ENCODE results near the gene CLEC4D.
"Not testable (repeated sequence)": the region's sequence is repeated elsewhere in the genome, so short reads cannot be mapped to it uniquely, and the experiment has no call there.

CLEC4D gene

GRCh38 chr12:8547645-8548044, 34.3 kb downstream of the CLEC4D start:
- in situ Hi-C loops (cut with HindIII; ENCODE audit: low pct_unique_long_range_greater_than_20kb, low sequenced_read_pairs): no loop called here
- TF ChIP-seq JUND (IDR thresholded peaks at IDR 0.05; ENCODE audit: low read depth): no peak
- DNase-seq (ENCODE audit: low read depth in 1 of 2, low spot score in 1 of 2): no peak

- no peak for TF ChIP-seq JUND (IDR thresholded peaks at IDR 0.05; ENCODE audit: low read depth)
- in situ Hi-C loops (cut with HindIII; ENCODE audit: low pct_unique_long_range_greater_than_20kb, low sequenced_read_pairs): no loop called here
- DNase-seq (ENCODE audit: low read depth in 1 of 2, low spot score in 1 of 2): no peak
Measured at GRCh38 chr12:8548192-8548591, 34.9 kb downstream of the CLEC4D start.

- no peak for DNase-seq (ENCODE audit: low read depth in 1 of 2, low spot score in 1 of 2)
- no peak for TF ChIP-seq JUND (IDR thresholded peaks at IDR 0.05; ENCODE audit: low read depth)
- in situ Hi-C loops (cut with HindIII; ENCODE audit: low pct_unique_long_range_greater_than_20kb, low sequenced_read_pairs): no loop called here
Measured at GRCh38 chr12:8549381-8549780, 36.1 kb downstream of the CLEC4D start.

GRCh38 chr12:8553088-8553627, 39.9 kb downstream of the CLEC4D start:
- TF ChIP-seq JUND (IDR thresholded peaks at IDR 0.05; ENCODE audit: low read depth): no peak
- no peak for DNase-seq (ENCODE audit: low read depth in 1 of 2, low spot score in 1 of 2)
- in situ Hi-C loops (cut with HindIII; ENCODE audit: low pct_unique_long_range_greater_than_20kb, low sequenced_read_pairs): no loop called here

- no peak for DNase-seq (ENCODE audit: low read depth in 1 of 2, low spot score in 1 of 2)
- no peak for TF ChIP-seq JUND (IDR thresholded peaks at IDR 0.05; ENCODE audit: low read depth)
- in situ Hi-C loops (cut with HindIII; ENCODE audit: low pct_unique_long_range_greater_than_20kb, low sequenced_read_pairs): no loop called here
Measured at GRCh38 chr12:8554451-8555195, 41.3 kb downstream of the CLEC4D start.

- no peak for DNase-seq (ENCODE audit: low read depth in 1 of 2, low spot score in 1 of 2)
- in situ Hi-C loops (cut with HindIII; ENCODE audit: low pct_unique_long_range_greater_than_20kb, low sequenced_read_pairs): no loop called here
- no peak for TF ChIP-seq JUND (IDR thresholded peaks at IDR 0.05; ENCODE audit: low read depth)
Measured at GRCh38 chr12:8556531-8557097, 43.3 kb downstream of the CLEC4D start.

GRCh38 chr12:8559676-8560075, 46.4 kb downstream of the CLEC4D start:
- TF ChIP-seq JUND (IDR thresholded peaks at IDR 0.05; ENCODE audit: low read depth): no peak
- in situ Hi-C loops (cut with HindIII; ENCODE audit: low pct_unique_long_range_greater_than_20kb, low sequenced_read_pairs): no loop called here
- DNase-seq (ENCODE audit: low read depth in 1 of 2, low spot score in 1 of 2): no peak

GRCh38 chr12:8561011-8561410, 47.7 kb downstream of the CLEC4D start:
- no peak for TF ChIP-seq JUND (IDR thresholded peaks at IDR 0.05; ENCODE audit: low read depth)
- DNase-seq (ENCODE audit: low read depth in 1 of 2, low spot score in 1 of 2): no peak
- in situ Hi-C loops (cut with HindIII; ENCODE audit: low pct_unique_long_range_greater_than_20kb, low sequenced_read_pairs): no loop called here

GRCh38 chr12:8562310-8562709, 49.0 kb downstream of the CLEC4D start:
- in situ Hi-C loops (cut with HindIII; ENCODE audit: low pct_unique_long_range_greater_than_20kb, low sequenced_read_pairs): no loop called here
- no peak for DNase-seq (ENCODE audit: low read depth in 1 of 2, low spot score in 1 of 2)

GRCh38 chr12:8563356-8563755, 50.1 kb downstream of the CLEC4D start:
- no peak for TF ChIP-seq JUND (IDR thresholded peaks at IDR 0.05; ENCODE audit: low read depth)
- in situ Hi-C loops (cut with HindIII; ENCODE audit: low pct_unique_long_range_greater_than_20kb, low sequenced_read_pairs): no loop called here
- DNase-seq (ENCODE audit: low read depth in 1 of 2, low spot score in 1 of 2): no peak

More at GRCh38 chr12:8562310-8562709, 49.0 kb downstream of the CLEC4D start:
- TF ChIP-seq JUND (IDR thresholded peaks at IDR 0.05; ENCODE audit: low read depth): no peak

GRCh38 chr12:8564656-8565055, 51.4 kb downstream of the CLEC4D start:
- in situ Hi-C loops (cut with HindIII; ENCODE audit: low pct_unique_long_range_greater_than_20kb, low sequenced_read_pairs): no loop called here
- no peak for DNase-seq (ENCODE audit: low read depth in 1 of 2, low spot score in 1 of 2)
- TF ChIP-seq JUND (IDR thresholded peaks at IDR 0.05; ENCODE audit: low read depth): no peak

- DNase-seq (ENCODE audit: low read depth in 1 of 2, low spot score in 1 of 2); in situ Hi-C loops (cut with HindIII; ENCODE audit: low pct_unique_long_range_greater_than_20kb, low sequenced_read_pairs): not testable (repeated sequence)
Measured at GRCh38 chr12:8566052-8566451, 52.7 kb downstream of the CLEC4D start.

- no peak for DNase-seq (ENCODE audit: low read depth in 1 of 2, low spot score in 1 of 2)
- no peak for TF ChIP-seq JUND (IDR thresholded peaks at IDR 0.05; ENCODE audit: low read depth)
- in situ Hi-C loops (cut with HindIII; ENCODE audit: low pct_unique_long_range_greater_than_20kb, low sequenced_read_pairs): no loop called here
Measured at GRCh38 chr12:8566525-8566924, 53.2 kb downstream of the CLEC4D start.
